GM12878 (cell line): ENCODE results near the gene SLCO2B1.

Source experiments
- ATF2 ChIP-seq: IDR thresholded peaks from 2 replicates; pipeline ENCODE4 v1.6.1; 2012; ENCODE audit warnings: low read length, inconsistent platforms
- CEBPZ ChIP-seq: fragments of 150-350 bp; IDR thresholded peaks from 2 replicates; pipeline ENCODE4 v1.6.1; 2016; ENCODE audit warnings: low read depth, low read length
- CTCF ChIP-seq, 3 experiments: IDR thresholded peaks in 2 of 3; conservative IDR thresholded peaks in 1 of 3; 2 replicates each; pipeline ENCODE4 v1.5.1; 2011; ENCODE audit warnings: low read depth in 3 of 3, low read length in 3 of 3, mild to moderate bottlenecking in 3 of 3, control low read depth in 2 of 3, moderate library complexity in 2 of 3, inconsistent platforms in 1 of 3, mixed read lengths in 1 of 3; ENCODE audit not compliant: control insufficient read depth in 2 of 3, insufficient read depth in 1 of 3; ENCODE audit errors: extremely low read depth in 1 of 3
- ELK1 ChIP-seq: IDR thresholded peaks from 2 replicates; pipeline ENCODE4 v1.6.1; 2012; ENCODE audit warnings: low read depth, low read length, improper control_type of control experiment
- EZH2 ChIP-seq: IDR thresholded peaks from 2 replicates; pipeline ENCODE4 v1.6.1; 2012; ENCODE audit warnings: low read depth, mild to moderate bottlenecking, control low read depth, inconsistent platforms, low read length, borderline replicate concordance; ENCODE audit not compliant: control insufficient read depth
- FOXK2 ChIP-seq: fragments of 450-650 bp; IDR thresholded peaks from 2 replicates; pipeline ENCODE4 v1.6.1; 2017; ENCODE audit warnings: mild to moderate bottlenecking, moderate library complexity
- POLR2A ChIP-seq: IDR thresholded peaks from 2 replicates; pipeline ENCODE4 v1.6.1; 2011; ENCODE audit warnings: low read depth, mild to moderate bottlenecking, low read length
- REST ChIP-seq: IDR thresholded peaks from 2 replicates; pipeline ENCODE4 v1.6.1; 2012; ENCODE audit warnings: mild to moderate bottlenecking, low read depth, low read length
- SIX5 ChIP-seq: IDR thresholded peaks from 2 replicates; pipeline ENCODE4 v1.6.1; 2011; ENCODE audit warnings: mild to moderate bottlenecking, low read depth, low read length, moderate library complexity; ENCODE audit not compliant: severe bottlenecking
- TAF1 ChIP-seq: IDR thresholded peaks from 2 replicates; pipeline ENCODE4 v1.6.1; 2011; ENCODE audit warnings: mild to moderate bottlenecking, low read depth, low read length, borderline replicate concordance
- USF1 ChIP-seq: IDR thresholded peaks from 2 replicates; pipeline ENCODE4 v1.6.1; 2011; ENCODE audit warnings: borderline replicate concordance, low read depth, mild to moderate bottlenecking, moderate library complexity, mixed read lengths, low read length; ENCODE audit not compliant: insufficient read depth; ENCODE audit errors: extremely low read length
- ZNF274 ChIP-seq: IDR thresholded peaks from one replicate; pipeline ENCODE4 v1.8.0; 2011; ENCODE audit not compliant: insufficient read length, insufficient read depth

- TF ChIP-seq ZNF274, result no peak
- TF ChIP-seq POLR2A, result no peak
- no peak for TF ChIP-seq TAF1
- no peak for TF ChIP-seq REST
- no peak for TF ChIP-seq ELK1
- TF ChIP-seq USF1, result no peak
- TF ChIP-seq CEBPZ, result no peak
- TF ChIP-seq ATF2, result no peak
- no peak for TF ChIP-seq CTCF (IDR thresholded peaks at IDR 0.05 in 2 of 3, conservative IDR thresholded peaks at IDR 0.05 in 1 of 3; ENCODE audit: control insufficient read depth in 2 of 3, extremely low read depth in 1 of 3, insufficient read depth in 1 of 3, low read depth in 3 of 3, low read length in 3 of 3)
- no peak for TF ChIP-seq FOXK2
- no peak for TF ChIP-seq SIX5
- no peak for TF ChIP-seq EZH2
Measured at GRCh38 chr11:75113030-75113429, 37.9 kb upstream of the SLCO2B1 start.
